ENCODE results near the gene CST4.
A peak's percentile ranks its signal among the peaks of the same experiment; 100 is the strongest.
"Not testable (repeated sequence)": the region's sequence is repeated elsewhere in the genome, so short reads cannot be mapped to it uniquely, and the experiment has no call there.

CST4 gene

DNA sequence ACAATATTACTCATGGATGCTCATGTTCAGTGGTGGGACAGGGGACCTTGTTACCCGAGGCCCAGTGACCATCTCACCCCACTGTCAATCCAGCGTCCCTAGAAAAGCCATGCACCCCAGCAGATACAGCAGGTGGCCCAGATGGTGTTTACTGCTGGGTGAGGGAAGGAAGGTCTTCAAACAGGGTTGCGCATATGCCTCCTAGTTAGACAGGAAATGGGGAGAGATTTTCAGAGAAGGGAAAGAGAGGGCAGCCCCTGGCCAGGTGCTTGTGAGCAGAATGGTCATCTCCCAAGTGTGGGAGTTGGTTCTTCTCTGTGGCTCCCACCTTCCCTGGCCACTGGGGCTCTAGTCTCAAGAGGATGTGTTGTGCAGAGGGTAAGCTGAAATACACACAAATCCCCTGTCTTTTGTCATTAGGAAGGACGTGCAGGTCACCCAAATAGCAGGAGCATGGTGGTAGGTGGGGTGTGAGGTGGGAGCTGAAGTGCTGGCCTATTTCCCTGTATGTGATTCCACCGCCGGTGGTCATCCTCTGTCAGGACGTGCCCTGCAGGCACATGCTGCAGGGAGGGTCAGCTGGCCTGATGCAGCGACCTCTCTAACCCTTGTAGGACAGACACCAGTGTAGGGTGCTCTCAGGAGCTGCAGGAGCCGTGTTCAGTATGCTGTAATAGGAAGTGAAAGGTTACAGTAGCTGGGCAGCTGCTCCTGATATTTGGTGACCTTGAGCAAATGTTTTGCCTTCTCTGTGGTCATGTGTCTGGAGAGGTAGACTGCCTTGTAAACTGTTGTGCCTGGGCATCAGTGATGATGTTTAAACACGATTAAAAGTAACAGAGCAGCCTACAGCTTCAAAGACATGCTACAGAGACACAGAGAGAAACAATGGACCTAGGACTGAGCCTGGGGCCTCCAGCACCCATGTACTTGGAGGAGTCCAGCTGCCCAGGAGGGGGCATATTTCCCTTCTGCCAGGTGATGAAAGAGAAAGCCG, 47.9 kb downstream of the CST4 start:
- DNase-seq, result no peak

DNA sequence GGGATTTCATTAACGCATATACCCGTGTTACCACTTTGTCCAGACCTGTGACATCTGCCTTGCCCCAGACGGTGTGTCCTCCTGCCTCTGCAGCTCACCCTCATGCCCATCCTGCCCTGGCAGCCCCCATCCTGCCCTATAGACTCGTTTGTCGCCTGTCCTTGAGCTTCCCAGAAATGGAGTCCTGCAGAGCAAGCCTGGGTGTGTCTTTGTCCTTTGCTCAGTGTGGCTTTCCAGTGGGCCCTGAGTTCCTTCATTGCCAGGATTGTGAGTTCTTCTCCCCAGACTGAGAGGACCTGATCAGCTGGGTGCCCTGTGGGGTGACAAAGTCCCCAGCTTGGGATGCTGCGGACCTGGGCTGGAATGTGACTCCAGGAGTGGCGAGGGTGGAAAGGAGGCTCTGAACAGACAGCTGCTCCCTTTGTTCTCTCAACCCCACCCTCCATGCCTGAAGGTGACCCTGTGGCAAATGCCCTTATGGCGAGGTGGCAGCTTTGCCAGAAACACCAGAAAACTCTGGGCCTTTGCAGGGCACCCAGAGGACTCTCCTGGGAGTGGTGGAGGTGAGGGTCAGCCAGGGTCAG, 48.7 kb downstream of the CST4 start:
- DNase-seq, result no peak

DNA sequence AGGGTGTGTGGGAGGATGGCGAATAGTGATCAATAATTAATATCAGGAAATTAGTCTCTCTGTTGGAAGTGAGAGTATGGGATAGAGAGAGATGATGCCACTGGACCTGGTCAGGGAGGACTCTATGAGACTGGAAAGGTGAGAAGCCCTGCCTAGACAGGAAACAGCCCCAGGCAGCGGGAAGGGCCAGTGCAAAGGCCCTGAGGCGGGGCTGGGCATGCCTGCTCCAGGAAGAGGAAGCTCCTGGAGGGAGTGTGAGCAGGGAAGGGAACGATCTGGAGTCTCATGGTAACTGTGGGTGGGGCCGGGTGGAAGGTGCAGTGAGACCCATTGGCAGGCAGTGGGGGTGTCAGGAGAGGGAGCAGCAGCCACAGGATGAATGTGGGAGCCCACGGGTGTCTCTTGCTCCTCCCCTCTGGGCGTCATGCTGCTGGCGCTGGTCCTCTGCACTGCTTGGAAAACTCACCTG, 49.3 kb downstream of the CST4 start:
- peak in 3 of 4 experiments; percentile 39 to 52 (median 48) for DNase-seq

DNA sequence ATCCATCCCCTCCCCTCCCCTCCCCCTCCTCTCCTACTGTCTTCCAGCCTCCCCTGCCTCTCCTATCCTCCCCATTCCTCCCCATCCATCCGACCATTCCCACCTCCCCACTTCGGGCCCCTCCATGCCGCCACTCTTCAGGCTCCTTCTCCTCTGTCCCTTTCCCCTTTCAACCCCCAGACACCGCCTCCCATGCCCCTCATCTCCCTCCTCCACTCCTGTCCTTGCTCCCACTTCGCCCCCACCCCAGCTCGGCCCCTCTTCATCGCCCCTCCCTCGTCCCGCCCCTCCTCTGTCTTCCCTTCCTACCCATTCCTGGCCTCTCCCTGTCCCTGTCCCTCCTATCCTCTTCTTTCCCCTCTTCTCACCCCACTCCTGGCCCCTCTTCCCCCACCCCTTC, 50.5 kb downstream of the CST4 start:
- no peak for DNase-seq

DNA sequence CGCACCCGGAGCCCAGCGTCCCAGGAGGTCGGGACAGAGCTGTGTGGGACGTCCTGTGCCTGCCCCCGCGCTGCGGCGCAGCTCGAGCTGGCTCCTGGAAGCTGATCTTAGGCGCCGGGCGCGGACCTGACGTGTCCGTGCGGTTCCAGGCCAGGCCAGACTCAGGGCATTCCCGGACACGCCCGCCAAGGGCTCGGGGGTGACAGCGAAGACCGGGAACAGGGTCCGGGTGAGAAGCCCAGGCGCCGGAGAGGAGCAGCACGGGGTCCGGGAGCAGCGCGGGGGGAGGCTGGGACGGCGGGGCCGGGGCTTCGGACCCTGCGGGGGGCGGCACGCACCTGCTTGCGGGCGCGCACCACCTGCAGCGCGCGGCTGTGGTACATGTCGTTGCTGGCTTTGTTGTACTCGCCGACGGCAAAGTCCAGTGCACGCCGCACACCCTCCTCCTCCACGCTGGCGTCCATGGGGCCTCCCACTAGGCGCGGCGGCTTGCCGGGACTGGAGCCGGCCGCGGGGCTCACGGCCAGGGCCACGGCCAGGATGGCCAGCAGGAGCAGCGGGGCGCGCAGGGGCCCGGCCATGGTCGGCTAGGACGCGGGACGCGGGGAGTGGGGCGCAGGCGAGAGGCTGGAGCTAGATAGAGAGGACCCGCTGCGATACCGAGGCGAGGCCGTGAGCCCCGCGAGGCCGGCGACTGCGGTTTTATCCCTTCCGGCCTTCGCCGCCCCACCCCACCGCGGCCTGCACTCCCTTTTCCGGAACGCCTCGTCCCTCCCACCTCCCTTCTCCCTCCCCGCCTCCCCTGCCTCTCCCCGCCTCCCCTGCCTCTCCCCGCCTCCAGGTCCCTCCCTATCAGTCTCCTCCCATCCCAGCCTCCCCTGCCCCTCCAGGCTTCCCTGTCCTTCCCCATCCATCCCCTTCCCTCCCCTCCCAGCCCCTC, 51.3 kb downstream of the CST4 start, which contains the start of gene CST3:
TSS of gene CST3 (minus strand) at position 674 of the 940 bp plus-strand sequence. CDS start at position 581, 93 bp downstream.
- DNase-seq, result peak; percentile 71 to 93 (median 82)

DNA sequence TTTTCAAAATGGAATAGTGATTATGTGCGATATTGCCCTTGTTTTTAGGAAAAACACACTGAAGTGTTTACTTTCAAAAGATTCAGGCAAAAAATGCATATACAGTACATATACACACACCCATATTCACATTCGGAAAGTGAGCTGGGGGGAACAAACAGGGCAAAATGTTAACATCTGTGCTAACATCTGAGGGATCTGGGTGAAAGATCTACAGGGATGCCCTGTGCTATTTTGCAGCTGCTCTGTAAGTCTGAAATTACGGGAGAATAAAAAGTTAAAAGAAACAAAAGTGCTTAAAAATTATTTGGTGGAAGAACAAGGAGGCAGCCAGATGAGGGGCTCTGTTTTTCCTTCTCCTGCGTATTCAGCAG, 51.9 kb downstream of the CST4 start:
- DNase-seq, result no peak

DNA sequence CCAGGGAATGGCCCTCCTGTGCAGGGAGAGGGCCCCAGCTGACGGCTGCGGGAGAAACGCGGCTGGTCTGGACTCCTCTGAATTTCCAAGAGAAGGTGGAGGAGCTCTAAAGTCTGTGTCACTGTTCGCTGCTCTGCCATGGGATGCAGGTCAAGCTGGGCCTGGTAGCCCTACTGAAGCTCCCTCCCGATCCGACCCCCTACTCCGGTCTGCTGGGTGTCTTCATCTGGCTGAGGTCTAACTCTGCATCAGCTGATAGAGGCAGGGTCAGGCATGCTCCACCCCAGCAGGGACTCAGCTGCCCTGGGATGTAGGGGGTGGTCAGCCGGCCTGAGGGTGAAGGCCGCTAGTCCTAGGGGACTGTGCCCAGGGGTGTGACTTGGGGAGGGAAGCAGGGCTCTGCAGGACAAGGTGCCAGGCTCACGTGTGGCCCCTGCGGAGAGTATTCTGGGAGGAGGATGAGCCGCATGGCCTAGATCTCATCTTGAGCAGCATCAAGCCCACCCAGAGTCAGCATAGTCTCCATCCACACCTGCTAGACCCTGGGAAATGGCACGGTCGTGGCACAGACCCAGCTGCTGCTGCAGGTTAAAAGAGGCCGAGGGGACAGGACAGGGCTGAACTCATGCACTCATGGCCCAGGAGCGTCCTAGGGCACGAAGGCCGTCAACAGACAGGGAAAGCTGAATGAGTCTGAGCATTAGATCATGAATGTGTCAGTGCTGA, 52.5 kb downstream of the CST4 start:
- no peak for DNase-seq

DNA sequence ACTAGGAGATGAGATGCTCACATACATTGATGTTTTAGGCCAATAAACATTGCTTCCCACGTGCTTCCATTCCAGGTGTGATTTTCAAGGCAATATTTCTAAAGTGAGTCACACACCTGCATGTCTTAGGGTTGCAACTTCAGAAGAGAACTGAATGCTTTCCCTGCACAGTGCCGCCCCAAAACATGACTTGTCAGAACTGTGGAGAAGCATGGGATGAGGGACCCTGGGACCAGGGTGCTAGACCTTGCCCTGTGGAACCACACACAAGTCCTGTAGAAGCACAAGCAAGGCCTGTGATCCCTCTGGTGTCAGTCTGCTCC, 53.1 kb downstream of the CST4 start:
- not testable (repeated sequence) for DNase-seq

Measured in suppressor macrophage (primary cell).